Heart left ventricle (tissue), 13 donors: ENCODE results near the gene AKAP6.

ENCODE experiments used
- POLR2A ChIP-seq, 2 donors: fragments of 450-650 bp; IDR thresholded peaks; one replicate each; pipeline ENCODE4 v1.6.1; 2017; ENCODE audit warnings: antibody characterized with exemption in 2 of 2, mild to moderate bottlenecking in 2 of 2, moderate library complexity in 2 of 2
- TF ChIP-seq, protein P1 (sequence below), 12 donors: fragments of 200-600 bp; sonication (generic) in 4 of 12; IDR thresholded peaks; one replicate each; pipeline versions ENCODE4 v1.5.0 to v1.8.0; 2018 to 2022; ENCODE audit warnings: antibody characterized with exemption in 12 of 12, mild to moderate bottlenecking in 5 of 12
- donor health status: ischemic (EF 13 %, LVEDD 7.1; RV severe dilation, severe dysfunction).
- donor health status: DM: no; HTN: yes; CAD: no.
- donor health status: DM: no; HTN: no; CAD: no.
- donor health status: ischemic (EF 25% LVEDD 6.9; RV normal size, moderate dysfunction).
- donor health status: ischemic (EF 25% LVEDD 5.7; RV mildly dilated, moderate dysfunction).
- donor health status: ischemic (EF 35%, LVEDD 5.7; RV mildly dilated, moderate dysfunction).
- donor health status: nonischemic (EF 11% LVEDD 7.7; RV severe dilation, severe dysfunction).
- donor health status: DM: yes; HTN: yes; CAD: no.
- donor health status: PGD.
- donor health status: ischemic (EF 29% LVEDD 5.4; RV normal size, mild dysfunction).
- donor health status: nonischemic (EF 23%, LVEDD 6.1; RV moderate dilation, normal function).

DNA sequence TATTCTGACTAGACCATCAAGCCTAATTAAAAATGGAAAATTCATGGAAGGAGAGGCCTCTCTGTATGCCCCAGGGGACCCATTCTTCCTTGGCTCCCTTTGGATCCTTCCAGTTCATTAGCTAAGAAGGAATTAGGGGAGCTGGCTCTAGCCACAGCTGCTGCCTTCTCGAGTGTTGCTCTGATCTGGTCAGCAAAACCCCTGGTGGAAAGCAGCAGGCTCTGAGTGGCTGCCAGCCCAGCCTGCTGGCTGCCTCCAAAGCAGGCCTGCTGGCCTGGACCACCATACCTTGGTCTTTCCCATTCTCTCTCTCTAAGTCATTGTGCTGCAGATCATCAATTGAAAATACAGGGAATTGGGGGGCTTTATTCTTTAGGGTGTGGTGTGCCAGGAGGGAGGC is 29.0 kb upstream of the AKAP6 start:
- TF ChIP-seq, protein P1, sequence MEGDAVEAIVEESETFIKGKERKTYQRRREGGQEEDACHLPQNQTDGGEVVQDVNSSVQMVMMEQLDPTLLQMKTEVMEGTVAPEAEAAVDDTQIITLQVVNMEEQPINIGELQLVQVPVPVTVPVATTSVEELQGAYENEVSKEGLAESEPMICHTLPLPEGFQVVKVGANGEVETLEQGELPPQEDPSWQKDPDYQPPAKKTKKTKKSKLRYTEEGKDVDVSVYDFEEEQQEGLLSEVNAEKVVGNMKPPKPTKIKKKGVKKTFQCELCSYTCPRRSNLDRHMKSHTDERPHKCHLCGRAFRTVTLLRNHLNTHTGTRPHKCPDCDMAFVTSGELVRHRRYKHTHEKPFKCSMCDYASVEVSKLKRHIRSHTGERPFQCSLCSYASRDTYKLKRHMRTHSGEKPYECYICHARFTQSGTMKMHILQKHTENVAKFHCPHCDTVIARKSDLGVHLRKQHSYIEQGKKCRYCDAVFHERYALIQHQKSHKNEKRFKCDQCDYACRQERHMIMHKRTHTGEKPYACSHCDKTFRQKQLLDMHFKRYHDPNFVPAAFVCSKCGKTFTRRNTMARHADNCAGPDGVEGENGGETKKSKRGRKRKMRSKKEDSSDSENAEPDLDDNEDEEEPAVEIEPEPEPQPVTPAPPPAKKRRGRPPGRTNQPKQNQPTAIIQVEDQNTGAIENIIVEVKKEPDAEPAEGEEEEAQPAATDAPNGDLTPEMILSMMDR (IDR thresholded peaks at IDR 0.05) = no peak
- TF ChIP-seq POLR2A (IDR thresholded peaks at IDR 0.05) = no peak
